ENCODE results near the gene DIPK2A.

DIPK2A gene

DNA sequence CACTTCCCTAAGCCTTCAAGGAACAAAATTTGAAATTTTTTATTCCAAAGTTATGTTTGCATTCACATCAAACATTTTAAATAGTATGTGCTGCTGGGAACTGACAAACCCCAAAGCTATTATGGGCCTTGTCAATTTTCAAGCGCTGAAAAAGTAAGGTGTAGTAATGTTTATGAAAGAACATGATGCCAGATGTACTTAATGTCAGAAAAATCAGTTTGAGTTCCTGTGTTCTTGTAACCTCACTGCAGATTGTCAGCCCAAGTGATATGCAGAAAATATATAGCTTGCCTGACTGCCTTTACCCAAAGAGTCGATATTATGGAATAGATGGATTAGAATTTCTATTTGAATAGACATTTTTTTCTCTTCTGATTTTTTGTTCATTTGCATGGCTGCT, 20.8 kb upstream of the DIPK2A start:
- no peak for DNase-seq (ENCODE audit: insufficient read length, low spot score)
- FAIRE-seq: no peak
- TF ChIP-seq, protein P1, sequence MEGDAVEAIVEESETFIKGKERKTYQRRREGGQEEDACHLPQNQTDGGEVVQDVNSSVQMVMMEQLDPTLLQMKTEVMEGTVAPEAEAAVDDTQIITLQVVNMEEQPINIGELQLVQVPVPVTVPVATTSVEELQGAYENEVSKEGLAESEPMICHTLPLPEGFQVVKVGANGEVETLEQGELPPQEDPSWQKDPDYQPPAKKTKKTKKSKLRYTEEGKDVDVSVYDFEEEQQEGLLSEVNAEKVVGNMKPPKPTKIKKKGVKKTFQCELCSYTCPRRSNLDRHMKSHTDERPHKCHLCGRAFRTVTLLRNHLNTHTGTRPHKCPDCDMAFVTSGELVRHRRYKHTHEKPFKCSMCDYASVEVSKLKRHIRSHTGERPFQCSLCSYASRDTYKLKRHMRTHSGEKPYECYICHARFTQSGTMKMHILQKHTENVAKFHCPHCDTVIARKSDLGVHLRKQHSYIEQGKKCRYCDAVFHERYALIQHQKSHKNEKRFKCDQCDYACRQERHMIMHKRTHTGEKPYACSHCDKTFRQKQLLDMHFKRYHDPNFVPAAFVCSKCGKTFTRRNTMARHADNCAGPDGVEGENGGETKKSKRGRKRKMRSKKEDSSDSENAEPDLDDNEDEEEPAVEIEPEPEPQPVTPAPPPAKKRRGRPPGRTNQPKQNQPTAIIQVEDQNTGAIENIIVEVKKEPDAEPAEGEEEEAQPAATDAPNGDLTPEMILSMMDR (IDR thresholded peaks at IDR 0.05; ENCODE audit: insufficient read depth, missing control alignments): no peak

DNA sequence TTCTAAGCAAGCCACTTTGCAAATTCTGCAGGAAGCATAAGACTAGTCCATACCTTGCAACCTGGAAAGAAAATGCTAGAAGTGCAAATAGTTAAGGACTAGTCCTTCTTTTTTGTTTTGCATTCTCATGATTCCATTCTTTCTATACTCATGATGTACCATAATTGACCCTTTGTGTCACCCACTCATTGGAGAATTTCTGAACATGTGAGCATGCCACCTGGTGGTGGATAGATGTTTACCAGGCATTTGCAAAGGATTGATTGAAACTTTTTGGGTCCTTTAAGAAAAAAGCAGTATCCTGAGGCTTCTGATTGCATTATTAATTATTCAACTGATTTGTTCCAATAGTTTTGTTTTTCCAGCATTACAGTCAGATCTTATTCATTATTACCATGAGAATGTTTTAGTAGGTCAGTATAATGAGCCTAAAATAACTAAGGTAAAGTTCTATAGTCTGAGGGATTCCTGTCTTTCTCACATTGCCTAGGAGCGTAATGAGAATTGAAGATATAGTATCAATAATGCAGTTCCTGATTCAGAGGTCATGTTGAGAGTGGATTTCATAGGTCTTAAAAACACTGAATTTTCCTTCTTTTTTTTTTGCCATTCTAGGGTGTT, 20.2 kb upstream of the DIPK2A start:
- TF ChIP-seq, protein P1 (IDR thresholded peaks at IDR 0.05; ENCODE audit: insufficient read depth, missing control alignments): peak; percentile 57
- DNase-seq (ENCODE audit: insufficient read length, low spot score) (no peak), FAIRE-seq (peak; percentile 89)

DNA sequence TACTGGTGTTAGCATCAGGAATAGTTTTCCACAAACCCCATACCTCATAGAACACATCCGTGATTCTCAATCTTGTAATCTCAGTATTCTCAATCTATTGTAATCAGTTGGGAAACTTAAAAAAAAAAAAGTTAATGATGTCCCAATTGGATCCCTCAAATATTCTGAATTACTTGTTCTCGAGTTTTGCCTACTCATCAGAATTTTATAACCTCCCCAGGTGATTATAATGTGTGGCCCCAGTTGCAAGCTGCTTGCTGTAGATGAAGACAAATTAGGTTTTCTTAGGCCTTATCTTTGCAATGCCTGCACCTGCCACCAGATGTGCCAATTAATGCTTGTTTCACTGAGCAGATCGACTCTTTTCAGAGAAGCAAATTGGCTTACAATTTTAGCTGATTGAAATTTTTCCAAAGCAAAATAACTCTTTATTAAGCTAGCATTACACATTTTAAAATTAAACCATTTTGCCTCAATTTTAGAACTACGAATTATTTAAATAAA, 19.0 kb upstream of the DIPK2A start:
- TF ChIP-seq, protein P1 (IDR thresholded peaks at IDR 0.05; ENCODE audit: insufficient read depth, missing control alignments): no peak
- FAIRE-seq: no peak
- no peak for DNase-seq (ENCODE audit: insufficient read length, low spot score)

DNA sequence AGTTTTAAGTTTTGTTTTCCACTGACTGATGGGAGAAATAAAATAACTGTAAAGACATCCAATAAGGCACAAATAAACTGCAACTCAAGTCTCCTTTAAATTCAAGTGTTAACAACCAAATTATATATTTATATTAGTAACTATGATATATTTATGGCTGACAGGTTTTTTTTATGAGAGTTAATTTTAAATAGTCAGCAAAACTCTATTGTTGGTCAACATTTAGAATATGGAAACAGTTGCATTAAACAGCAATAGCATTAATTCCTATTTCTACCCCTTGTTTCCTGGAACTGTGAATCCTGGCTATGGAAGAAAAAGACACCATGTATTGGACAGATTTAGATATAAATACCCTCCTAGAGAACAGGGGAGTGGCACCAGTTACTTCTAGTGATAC, 16.5 kb upstream of the DIPK2A start:
- TF ChIP-seq, protein P1 (IDR thresholded peaks at IDR 0.05; ENCODE audit: insufficient read depth, missing control alignments): no peak
- DNase-seq (ENCODE audit: insufficient read length, low spot score) (no peak), FAIRE-seq (no peak)

DNA sequence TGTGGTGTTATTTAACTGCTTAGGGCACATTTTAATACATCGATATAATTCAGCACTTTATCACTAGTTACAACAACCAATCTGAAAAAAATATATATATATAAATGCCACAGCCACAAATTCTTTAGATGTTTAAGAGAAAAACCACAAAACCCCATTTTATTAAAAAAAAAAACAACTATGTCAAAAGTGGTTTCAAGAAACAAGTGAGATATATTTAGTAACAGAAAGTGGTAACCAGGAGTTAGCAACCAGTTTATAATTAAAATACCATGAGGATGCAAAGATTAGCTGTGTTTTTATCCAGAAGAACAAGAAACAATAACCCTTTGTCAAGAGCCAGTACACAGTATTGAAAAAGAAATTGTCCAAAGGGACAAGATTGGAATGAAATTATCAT, 14.8 kb upstream of the DIPK2A start:
- TF ChIP-seq, protein P1 (IDR thresholded peaks at IDR 0.05; ENCODE audit: insufficient read depth, missing control alignments): no peak
- DNase-seq (ENCODE audit: insufficient read length, low spot score): no peak
- FAIRE-seq: no peak

DNA sequence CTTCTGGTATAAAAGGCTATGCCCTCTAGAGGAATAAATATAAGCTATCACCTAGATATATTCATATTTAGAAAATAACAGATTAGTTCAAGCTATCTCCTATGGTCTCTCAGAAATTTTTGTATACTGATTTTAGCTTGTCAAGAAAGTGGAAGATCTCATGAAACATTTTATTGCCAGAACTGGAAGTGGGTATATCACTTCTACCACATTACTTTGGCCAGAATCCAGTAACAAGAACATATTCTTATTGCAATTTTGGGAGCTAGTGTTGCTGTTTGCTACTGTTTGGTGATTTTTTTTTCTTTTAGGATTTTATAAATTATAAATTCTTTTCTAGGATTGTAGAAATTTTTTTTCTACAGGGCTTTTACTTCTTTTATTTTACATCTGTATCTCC, 14.2 kb upstream of the DIPK2A start:
- FAIRE-seq (no peak), DNase-seq (ENCODE audit: insufficient read length, low spot score) (no peak)
- TF ChIP-seq, protein P1 (IDR thresholded peaks at IDR 0.05; ENCODE audit: insufficient read depth, missing control alignments): no peak

DNA sequence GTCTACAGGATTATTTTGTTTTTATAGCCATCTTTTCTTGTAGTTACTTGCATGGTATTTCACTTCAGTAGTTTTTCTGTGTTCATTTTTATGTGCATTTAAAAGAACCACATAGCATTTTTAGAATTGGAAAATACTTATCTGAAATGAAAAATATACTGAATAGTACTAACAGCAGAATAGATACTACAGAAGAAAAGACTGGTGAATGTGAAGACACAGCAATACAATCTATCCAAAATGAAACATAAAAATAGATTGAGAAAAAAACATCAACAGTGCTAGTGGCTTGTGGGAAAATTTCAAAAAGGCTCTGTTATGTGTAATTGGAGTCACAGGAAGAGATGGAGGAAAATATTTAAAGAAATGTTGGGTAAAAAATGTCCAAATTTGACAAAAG, 12.7 kb upstream of the DIPK2A start:
- FAIRE-seq (no peak), DNase-seq (ENCODE audit: insufficient read length, low spot score) (no peak)
- TF ChIP-seq, protein P1 (IDR thresholded peaks at IDR 0.05; ENCODE audit: insufficient read depth, missing control alignments): no peak

All from D721Med (cell line).